Measurements from ENCODE around the gene GGCT. TPM values are rescaled to one million over a fixed set of nuclear protein-coding genes. Genes with fewer than 3 reads are reported as not detected.

GGCT gene
- total and polyA plus RNA-seq, 9 donors: 17.9 to 36.1 (median 25.7) TPM

GRCh38 chr7:30514776-30515175, 10.1 kb upstream of the GGCT start:
- no peak for TF ChIP-seq EP300 (IDR thresholded peaks at IDR 0.05)
- no peak for TF ChIP-seq POLR2A (IDR thresholded peaks at IDR 0.05)
- TF ChIP-seq CTCF (IDR thresholded peaks at IDR 0.05): no peak
- WGBS, 3 donors: 96 to 98% (median 97%) methylated on average over 1 of the region's 1 CpG
- intact Hi-C loops (cut with DNase I): no loop called here
- H3K4me1 ChIP-seq (ENCODE audit: insufficient read depth): no peaks in the 10 kb centered on the region
- no peak overlapping the region for H3K27ac ChIP-seq
- no peaks in the 10 kb centered on the region for H3K36me3 ChIP-seq
- H3K27me3 ChIP-seq: no peaks in the 10 kb centered on the region
- DNase-seq: no peak
- no peaks in the 10 kb centered on the region for H3K9me3 ChIP-seq
- no peak overlapping the region for H3K4me3 ChIP-seq

GRCh38 chr7:30514177-30514576, 9.5 kb upstream of the GGCT start:
- no peak for DNase-seq
- TF ChIP-seq POLR2A (IDR thresholded peaks at IDR 0.05) (no peak), EP300 (IDR thresholded peaks at IDR 0.05) (no peak), CTCF (IDR thresholded peaks at IDR 0.05) (no peak)
- no peak overlapping the region for H3K27ac ChIP-seq
- no peaks in the 10 kb centered on the region for H3K36me3 ChIP-seq
- H3K9me3 ChIP-seq: no peaks in the 10 kb centered on the region
- intact Hi-C loops (cut with DNase I): no loop called here
- H3K27me3 ChIP-seq: no peaks in the 10 kb centered on the region
- WGBS, 3 donors: 37 to 45% (median 44%) methylated on average over 3 of the region's 3 CpGs
- H3K4me3 ChIP-seq: no peak overlapping the region
- no peaks in the 10 kb centered on the region for H3K4me1 ChIP-seq (ENCODE audit: insufficient read depth)

- WGBS, 3 donors: 81 to 89% (median 88%) methylated on average over 2 of the region's 2 CpGs
- H3K27me3 ChIP-seq: no peaks in the 10 kb centered on the region
- H3K4me1 ChIP-seq (ENCODE audit: insufficient read depth): no peaks in the 10 kb centered on the region
- H3K4me3 ChIP-seq: no peak overlapping the region
- no peak for TF ChIP-seq EP300 (IDR thresholded peaks at IDR 0.05)
- TF ChIP-seq CTCF (IDR thresholded peaks at IDR 0.05): no peak
- TF ChIP-seq POLR2A (IDR thresholded peaks at IDR 0.05): no peak
- H3K9me3 ChIP-seq: no peaks in the 10 kb centered on the region
- DNase-seq: no peak
- no peak overlapping the region for H3K27ac ChIP-seq
- no peaks in the 10 kb centered on the region for H3K36me3 ChIP-seq
- intact Hi-C loops (cut with DNase I): no loop called here
Observed at GRCh38 chr7:30513762-30514161, 9.1 kb upstream of the GGCT start.

GRCh38 chr7:30511973-30512662, 7.5 kb upstream of the GGCT start:
- Histone ChIP-seq H3K36me3 (no peaks in the 10 kb centered on the region), H3K4me1 (ENCODE audit: insufficient read depth) (no peaks in the 10 kb centered on the region), H3K27ac (no peak overlapping the region), H3K9me3 (no peaks in the 10 kb centered on the region), H3K4me3 (no peak overlapping the region), H3K27me3 (no peaks in the 10 kb centered on the region)
- TF ChIP-seq CTCF (IDR thresholded peaks at IDR 0.05) (no peak), EP300 (IDR thresholded peaks at IDR 0.05) (no peak), POLR2A (IDR thresholded peaks at IDR 0.05) (no peak)
- DNase-seq: no peak
- intact Hi-C loops (cut with DNase I): no loop called here
- WGBS, 3 donors: 93 to 94% (median 93%) methylated on average over 1 of the region's 1 CpG
